DOHH2 (cell line): ENCODE data around the gene MVD.

ENCODE experiments used
- H3F3A ChIP-seq: fragments of 200-600 bp; sonication (generic), shearing (Covaris generic); 2 replicates; pipeline ENCODE4 v1.6.0; 2016; ENCODE audit warnings: antibody characterized with exemption, mild to moderate bottlenecking; ENCODE audit not compliant: control insufficient read depth, insufficient read depth
- H3K27ac ChIP-seq: fragments of 200-600 bp; sonication (generic); 2 replicates; pipeline ENCODE4 v1.5.1; 2014; ENCODE audit warnings: low read depth, mild to moderate bottlenecking, low read length, moderate library complexity
- H3K27me3 ChIP-seq: fragments of 200-600 bp; sonication (generic); 2 replicates; pipeline ENCODE4 v1.6.1; 2014; ENCODE audit warnings: mild to moderate bottlenecking, low read length, mixed read lengths; ENCODE audit not compliant: control insufficient read depth
- H3K36me3 ChIP-seq: fragments of 200-600 bp; sonication (generic); 2 replicates; pipeline ENCODE4 v1.6.1; 2014; ENCODE audit warnings: mild to moderate bottlenecking, low read length, moderate library complexity, mixed read lengths; ENCODE audit not compliant: control insufficient read depth
- H3K4me1 ChIP-seq: fragments of 200-600 bp; sonication (generic); 2 replicates; pipeline ENCODE4 v1.6.1; 2014; ENCODE audit warnings: mild to moderate bottlenecking, low read length, mixed read lengths; ENCODE audit not compliant: control insufficient read depth
- H3K4me2 ChIP-seq: fragments of 200-600 bp; sonication (generic); 2 replicates; pipeline ENCODE4 v1.6.0; 2014; ENCODE audit warnings: mild to moderate bottlenecking, low read length, moderate library complexity
- H3K4me3 ChIP-seq: fragments of 200-600 bp; sonication (generic); 2 replicates; pipeline ENCODE4 v1.5.1; 2014; ENCODE audit warnings: mild to moderate bottlenecking, low read length, mixed read lengths
- H3K79me2 ChIP-seq: fragments of 200-600 bp; sonication (generic); 2 replicates; pipeline ENCODE4 v1.6.1; 2014; ENCODE audit warnings: mild to moderate bottlenecking, low read length, mixed read lengths; ENCODE audit not compliant: control insufficient read depth
- H3K9me2 ChIP-seq: fragments of 200-600 bp; sonication (generic); replicated peaks from 2 replicates; pipeline ENCODE4 v1.6.1; 2014; ENCODE audit warnings: mild to moderate bottlenecking, low read length, mixed read lengths; ENCODE audit not compliant: control insufficient read depth
- H3K9me3 ChIP-seq: fragments of 200-600 bp; sonication (generic); 2 replicates; pipeline ENCODE4 v1.6.1; 2014; ENCODE audit warnings: antibody characterized with exemption, low read length, mixed read lengths; ENCODE audit not compliant: control insufficient read depth, insufficient read depth
- H4K20me1 ChIP-seq: fragments of 200-600 bp; sonication (generic); 2 replicates; pipeline ENCODE4 v1.6.0; 2014; ENCODE audit warnings: low read depth, mild to moderate bottlenecking, antibody characterized with exemption, low read length, moderate library complexity; ENCODE audit not compliant: control insufficient read depth, insufficient read depth
- CTCF ChIP-seq: fragments of 200-600 bp; sonication (generic); IDR thresholded peaks from one replicate; pipeline ENCODE4 v1.5.1; 2014; ENCODE audit warnings: antibody characterized with exemption, mild to moderate bottlenecking, low read depth, low read length; ENCODE audit not compliant: poor library complexity, severe bottlenecking
- EZH2phosphoT487 ChIP-seq: fragments of 200-600 bp; sonication (generic); IDR thresholded peaks from 2 replicates; pipeline ENCODE4 v1.6.1; 2017; ENCODE audit warnings: borderline replicate concordance, mild to moderate bottlenecking, antibody characterized with exemption, low read length, moderate library complexity, mixed read lengths

MVD gene

GRCh38 chr16:88700322-88700635 is 37.4 kb upstream of the MVD start:
- H3K27me3 ChIP-seq, result no peaks in the 10 kb centered on the region
- TF ChIP-seq CTCF (no peak), EZH2phosphoT487 (no peak)
- peaks cover 8% of the 10 kb centered on the region for H3F3A ChIP-seq
- peaks cover 12% of the 10 kb centered on the region; the same call in 1 of the 2 replicates for H4K20me1 ChIP-seq
- H3K4me3 ChIP-seq, result peak overlapping the region; percentile 68
- H3K9me3 ChIP-seq, result no peaks in the 10 kb centered on the region
- peaks cover 56% of the 10 kb centered on the region for H3K4me1 ChIP-seq
- peak overlapping the region; percentile 63 for H3K27ac ChIP-seq
- H3K36me3 ChIP-seq, result peaks cover 54% of the 10 kb centered on the region
- peak overlapping the region; percentile 83 for H3K4me2 ChIP-seq
- H3K79me2 ChIP-seq, result peaks cover 49% of the 10 kb centered on the region
- no peaks in the 10 kb centered on the region for H3K9me2 ChIP-seq

- TF ChIP-seq CTCF (no peak), EZH2phosphoT487 (no peak)
- Histone ChIP-seq H3F3A (peaks cover 6% of the 10 kb centered on the region; the same call in 1 of the 2 replicates), H3K79me2 (peaks cover 38% of the 10 kb centered on the region), H4K20me1 (peaks cover 7% of the 10 kb centered on the region; the same call in 1 of the 2 replicates), H3K4me2 (no peak overlapping the region), H3K27ac (no peak overlapping the region), H3K9me2 (no peaks in the 10 kb centered on the region), H3K36me3 (peaks cover 54% of the 10 kb centered on the region), H3K9me3 (no peaks in the 10 kb centered on the region), H3K27me3 (no peaks in the 10 kb centered on the region), H3K4me3 (no peak overlapping the region), H3K4me1 (peaks cover 45% of the 10 kb centered on the region)
Measured at GRCh38 chr16:88699180-88699579, 36.3 kb upstream of the MVD start.

DNA sequence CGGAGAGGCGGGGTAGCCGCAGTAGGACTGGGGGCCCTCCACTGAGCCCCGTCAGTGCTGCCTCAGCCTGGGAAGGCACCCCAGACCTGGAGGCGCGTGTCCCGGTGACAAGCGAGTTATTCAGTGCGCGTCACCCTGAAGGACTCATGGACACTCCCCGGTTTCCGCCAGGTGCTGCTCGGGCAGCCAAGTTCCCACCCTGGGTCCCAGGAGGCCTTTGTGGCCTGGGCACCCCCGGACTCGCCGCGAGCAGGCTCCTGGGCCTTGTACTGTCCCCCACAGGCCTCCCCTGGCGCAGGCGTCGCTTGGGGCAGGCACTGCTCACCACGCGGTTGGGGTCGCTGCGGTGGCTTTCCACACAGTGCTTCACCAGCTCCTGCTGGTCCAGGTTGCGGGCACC is 35.8 kb upstream of the MVD start:
- H4K20me1 ChIP-seq, result peaks cover 2% of the 10 kb centered on the region; the same call in 1 of the 2 replicates
- peaks cover 40% of the 10 kb centered on the region for H3K4me1 ChIP-seq
- no peak overlapping the region for H3K4me3 ChIP-seq
- no peaks in the 10 kb centered on the region for H3K27me3 ChIP-seq
- peaks cover 32% of the 10 kb centered on the region for H3K79me2 ChIP-seq
- no peaks in the 10 kb centered on the region for H3K9me2 ChIP-seq
- H3K27ac ChIP-seq, result no peak overlapping the region
- H3F3A ChIP-seq, result peaks cover 5% of the 10 kb centered on the region; the same call in 1 of the 2 replicates
- H3K4me2 ChIP-seq, result no peak overlapping the region
- no peak for TF ChIP-seq CTCF
- no peak for TF ChIP-seq EZH2phosphoT487
- peaks cover 51% of the 10 kb centered on the region for H3K36me3 ChIP-seq
- no peaks in the 10 kb centered on the region for H3K9me3 ChIP-seq
